Measurements from ENCODE around the gene AHRR. TPM values are rescaled to one million over a fixed set of nuclear protein-coding genes. Genes with fewer than 3 reads are reported as not detected.
A peak's percentile ranks its signal among the peaks of the same experiment; 100 is the strongest.

The AHRR gene
- total and polyA plus RNA-seq, 10 of the 15 experiments (the other 5 are each of a cell fraction or from before 2014, with no cell fraction given), result 0.90 to 35.2 (median 19.2) TPM

DNA sequence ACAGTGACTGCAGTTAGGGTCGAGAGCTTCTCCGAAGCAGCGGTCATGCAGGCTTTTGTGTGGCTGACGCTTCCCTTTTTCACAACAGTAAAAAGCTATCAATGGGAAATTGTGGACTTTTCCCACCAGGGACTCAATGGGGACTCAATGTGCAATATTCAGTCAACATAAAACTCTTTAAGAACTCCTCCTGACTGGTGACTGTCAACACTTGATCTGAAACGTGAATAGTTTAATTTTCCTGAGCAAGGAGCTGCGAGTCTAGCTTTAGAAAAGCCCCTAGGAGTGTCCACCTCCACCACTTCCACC, 150.2 kb downstream of the AHRR start:
- CTCF ChIA-PET, result interaction anchor here (1.2 to 5.4 kb wide), 3 partner anchors 19 to 155 kb away, joined by 3 to 46 read pairs (median 12); no protein-coding TSS in a partner anchor
- no peak for ATAC-seq
- RAD21 ChIA-PET (ENCODE audit: unreplicated experiment), result interaction anchor here (0.8 to 2.7 kb wide), 4 partner anchors 13 to 155 kb away, joined by 3 to 18 read pairs (median 7); no protein-coding TSS in a partner anchor
- POLR2A ChIA-PET, result interaction anchor here (0.7 to 2.9 kb wide), 4 partner anchors 11 to 47 kb away, joined by 3 to 17 read pairs (median 7); no protein-coding TSS in a partner anchor
- H3K4me3 ChIP-seq, result peak overlapping the region; percentile 97
- peak overlapping the region; percentile 72; the same call in 1 of the 2 replicates for H3K27ac ChIP-seq (ENCODE audit: control insufficient read depth, insufficient read depth)
- peaks cover 0 to under 1% of the 10 kb centered on the region in 2 experiments; a peak in 3 of 4 replicates for H3K36me3 ChIP-seq (ENCODE audit: control insufficient read depth in 2 of 2, insufficient read depth in 2 of 2, low read length in 1 of 2)
- H3K9ac ChIP-seq (ENCODE audit: control insufficient read depth, insufficient read depth, low read length), result peak overlapping the region; percentile 93
- DNase-seq (ENCODE audit: low read depth, low spot score), result no peak
- no peaks in the 10 kb centered on the region for H3K9me3 ChIP-seq (replicated peaks; ENCODE audit: control insufficient read depth, insufficient read depth, low read length)
- no peak overlapping the region for H2AFZ ChIP-seq (ENCODE audit: control insufficient read depth, low read depth, low read length)
- H3K27me3 ChIP-seq (replicated peaks in 1 of 2; ENCODE audit: control insufficient read depth in 2 of 2, insufficient read depth in 2 of 2, low read length in 1 of 2), result no peaks in the 10 kb centered on the region
- TF ChIP-seq ELK1 (IDR thresholded peaks at IDR 0.05; ENCODE audit: low read depth, low read length) (no peak), HDGF (IDR thresholded peaks at IDR 0.05) (no peak), E4F1 (IDR thresholded peaks at IDR 0.05; ENCODE audit: borderline replicate concordance, partially characterized antibody) (no peak), CEBPB (IDR thresholded peaks at IDR 0.05; ENCODE audit: borderline replicate concordance in 1 of 2, low read depth in 2 of 2, low read length in 2 of 2) (no peak), POLR2AphosphoS2 (IDR thresholded peaks at IDR 0.05; ENCODE audit: low read depth, low read length) (0 out of 2 replicates have a peak, but pooled peaks have one; percentile 3)
- intact Hi-C loops (cut with micrococcal nuclease; ENCODE audit: unreplicated experiment) (loop anchor here (10.0 kb wide), 1 partner anchor 143 kb away; the partner anchor contains the start of gene CEP72), in situ Hi-C loops (cut with MboI) (no loop called here)
- SMC1A ChIA-PET (ENCODE audit: uncharacterized antibody, unreplicated experiment), result interaction anchor here (0.7 to 1.7 kb wide), 6 partner anchors 10 to 155 kb away, joined by 3 to 9 read pairs (median 3); no protein-coding TSS in a partner anchor
- 72% methylated on average over 6 of the region's 6 CpGs for WGBS (ENCODE audit: insufficient coverage, insufficient replicate concordance, low lambda C conversion rate, missing lambda C conversion rate)
- no TSS peak for BruUV-seq (replicated peaks)
- H3K79me2 ChIP-seq (ENCODE audit: control insufficient read depth, insufficient read depth, low read length), result peaks cover 21% of the 10 kb centered on the region
- no peak for FAIRE-seq
- no peaks in the 10 kb centered on the region for H4K20me1 ChIP-seq (ENCODE audit: control insufficient read depth, insufficient read depth)
- peak overlapping the region; percentile 80 for H3K4me2 ChIP-seq (ENCODE audit: control insufficient read depth, insufficient read depth)
- peaks cover 4% of the 10 kb centered on the region for H3K4me1 ChIP-seq (ENCODE audit: control insufficient read depth, insufficient read depth, low read length)

Data from GM12878 (cell line).